ACHN (cell line): ENCODE data around the gene GPR137.
"Not testable (repeated sequence)": the region's sequence is repeated elsewhere in the genome, so short reads cannot be mapped to it uniquely, and the experiment has no call there.

ENCODE experiments used
- DNase-seq: peaks from one replicate; pipeline ENCODE4 v3.0.0-alpha.2; 2015
- in situ Hi-C: cut with HindIII; loops from 2 replicates; pipeline ENCODE4 v1.10.0; 2017; ENCODE audit warnings: low sequenced_read_pairs, low pct_ligation_motif_present, low pct_unique_long_range_greater_than_20kb

The GPR137 gene, protein sequence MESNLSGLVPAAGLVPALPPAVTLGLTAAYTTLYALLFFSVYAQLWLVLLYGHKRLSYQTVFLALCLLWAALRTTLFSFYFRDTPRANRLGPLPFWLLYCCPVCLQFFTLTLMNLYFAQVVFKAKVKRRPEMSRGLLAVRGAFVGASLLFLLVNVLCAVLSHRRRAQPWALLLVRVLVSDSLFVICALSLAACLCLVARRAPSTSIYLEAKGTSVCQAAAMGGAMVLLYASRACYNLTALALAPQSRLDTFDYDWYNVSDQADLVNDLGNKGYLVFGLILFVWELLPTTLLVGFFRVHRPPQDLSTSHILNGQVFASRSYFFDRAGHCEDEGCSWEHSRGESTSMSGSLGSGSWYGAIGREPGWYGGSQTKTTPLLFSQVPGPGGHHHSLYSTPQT

DNA sequence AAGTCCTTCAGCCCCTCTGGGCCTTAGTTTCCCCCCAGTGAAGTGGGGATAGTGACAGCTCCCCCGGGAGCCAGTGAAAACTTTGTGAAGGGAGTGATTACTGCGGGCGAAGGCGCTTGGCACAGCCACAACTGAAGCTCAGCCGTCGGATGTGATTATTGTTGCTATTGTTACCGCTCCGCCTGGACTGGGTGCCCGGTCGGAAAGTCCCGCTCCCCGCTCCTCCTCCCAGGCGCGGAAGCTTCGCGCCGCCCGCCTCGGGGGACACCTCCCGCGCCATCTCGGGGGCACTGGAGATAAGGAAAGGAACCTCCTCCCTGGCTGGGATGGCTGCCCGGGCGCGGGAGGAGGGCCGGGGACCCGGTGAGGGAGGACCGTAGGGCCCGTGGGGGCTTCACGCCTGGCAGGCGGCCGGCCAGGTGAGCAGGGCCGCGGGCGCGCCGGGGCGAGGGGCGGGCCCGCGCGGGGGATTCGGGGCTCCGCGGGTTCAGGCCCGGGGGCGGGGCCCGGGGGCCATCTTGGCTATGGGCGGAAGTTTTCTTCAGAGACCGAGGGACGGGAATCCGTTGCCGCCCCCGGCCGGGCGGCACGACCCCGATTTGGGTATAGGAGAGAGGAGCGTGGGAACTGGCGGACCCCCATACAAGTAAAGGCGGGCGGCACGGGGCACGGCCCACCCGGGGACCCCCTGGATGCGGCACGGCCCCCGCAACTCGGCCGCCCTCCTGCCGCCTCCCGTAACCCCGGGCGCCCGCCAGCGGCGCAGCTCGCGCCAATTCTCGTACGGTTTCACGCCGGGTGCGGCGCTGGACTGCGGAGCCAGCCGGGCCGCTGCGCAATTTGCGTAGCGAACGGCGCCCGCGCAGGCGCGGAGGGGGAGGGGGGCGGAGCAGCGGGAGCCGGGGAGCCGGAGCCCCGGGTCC, at the start of gene GPR137:
GPR137 (plus strand) TSS at position 887 of the 923 bp plus-strand sequence. CDS start 677 bp downstream, outside the sequence.
- in situ Hi-C loops: no loop called here
- peak; percentile 74 for DNase-seq

DNA sequence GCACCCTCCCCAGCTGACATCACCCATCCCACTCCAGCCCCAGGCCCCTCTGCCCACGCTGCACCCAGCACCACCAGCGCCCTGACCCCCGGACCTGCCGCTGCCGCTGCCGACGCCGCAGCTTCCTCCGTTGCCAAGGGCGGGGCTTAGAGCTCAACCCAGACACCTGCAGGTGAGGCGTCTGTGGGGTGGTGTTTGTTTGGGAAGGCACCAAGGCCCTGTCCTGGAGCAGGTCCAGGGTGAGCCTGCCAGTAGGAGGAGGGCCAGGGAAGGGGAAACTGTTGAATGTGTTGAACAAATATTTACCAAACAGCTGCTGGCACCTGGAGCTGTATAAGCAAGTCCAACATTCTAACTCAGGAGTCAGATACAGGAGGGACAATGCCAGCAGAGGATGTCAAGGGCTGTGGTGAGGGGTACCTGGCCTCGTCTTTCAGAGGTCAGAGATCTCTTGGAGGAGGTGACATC, 48.1 kb upstream of the GPR137 start:
- DNase-seq: no peak
- in situ Hi-C loops: no loop called here

DNA sequence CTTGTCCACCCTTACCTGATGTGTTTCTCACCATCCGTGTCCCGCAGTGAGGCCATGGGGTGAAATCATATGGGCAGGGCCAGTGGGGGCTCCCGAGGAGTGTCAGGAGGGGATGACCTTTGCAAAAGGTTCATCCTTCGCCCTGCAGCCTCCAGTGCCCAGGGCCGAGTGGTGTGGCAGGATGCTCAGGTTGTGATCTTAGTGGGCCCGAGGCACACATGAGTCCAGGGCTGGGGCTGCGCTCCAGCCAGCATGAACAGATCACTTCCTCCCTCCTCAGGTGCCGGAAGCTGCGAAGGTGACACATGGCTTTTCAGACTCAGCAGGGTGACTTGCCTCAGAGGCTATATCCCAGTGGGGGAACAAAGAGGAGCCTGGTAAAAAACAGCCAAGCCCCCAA, 47.6 kb upstream of the GPR137 start:
- DNase-seq: no peak
- in situ Hi-C loops: no loop called here

DNA sequence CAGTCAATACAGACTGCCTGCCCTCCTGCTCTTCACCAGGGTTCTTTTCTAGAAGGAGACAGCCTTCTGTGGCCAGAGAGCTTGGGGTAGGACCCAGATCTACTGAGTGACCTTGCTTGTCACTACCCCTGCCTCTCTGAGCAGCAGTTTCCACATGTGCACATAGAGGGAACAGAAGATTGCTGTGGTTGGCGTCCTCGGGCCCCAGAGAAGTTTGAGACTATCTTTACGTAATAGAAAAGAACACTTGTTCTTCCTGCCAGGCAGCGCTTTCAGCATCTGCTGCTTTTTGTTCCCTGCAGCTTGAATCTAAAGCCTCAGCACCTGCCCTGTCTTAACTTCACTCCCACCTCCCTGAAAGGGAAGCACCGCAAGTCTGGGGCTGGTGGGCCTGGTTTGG, 46.6 kb upstream of the GPR137 start:
- in situ Hi-C loops: no loop called here

DNA sequence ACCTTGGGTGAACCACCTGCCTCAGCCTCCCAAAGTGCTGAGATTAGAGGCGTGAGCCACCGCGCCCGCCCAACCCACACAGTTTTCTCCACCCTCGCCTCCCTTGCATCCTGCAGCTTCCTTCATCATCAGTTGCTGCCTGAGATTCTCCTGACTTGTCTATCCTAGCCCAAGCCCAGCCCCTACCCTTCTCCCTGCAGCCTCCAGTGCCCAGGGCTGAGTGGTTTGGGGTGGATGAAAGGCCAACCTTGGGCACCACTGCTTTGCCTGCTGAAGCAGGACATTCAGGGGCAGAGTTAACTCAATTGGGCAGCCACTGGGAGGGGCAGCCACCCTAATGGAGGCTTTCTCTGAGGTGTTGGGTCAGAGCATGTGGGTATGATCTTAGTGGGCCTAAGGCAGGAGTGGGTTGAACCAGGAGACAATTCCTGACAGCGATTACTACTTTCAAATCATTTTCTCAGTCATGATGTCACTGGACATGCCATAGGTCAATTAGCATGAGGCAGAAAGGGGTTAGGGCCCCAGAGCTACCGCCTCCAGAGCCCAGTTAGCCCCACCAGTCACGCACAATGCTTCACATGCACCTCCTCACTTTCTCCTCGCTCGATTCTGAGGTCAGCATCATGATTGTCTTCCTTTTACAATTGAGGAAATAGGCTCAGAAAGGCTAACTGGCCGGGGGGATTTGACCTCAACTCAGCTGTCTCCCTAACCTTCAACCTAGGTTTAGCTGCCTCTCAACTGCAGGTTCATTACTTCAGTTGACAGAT, 45.8 kb upstream of the GPR137 start:
- in situ Hi-C loops: no loop called here
- no peak for DNase-seq

More for the DNA sequence above, 46.6 kb upstream of the GPR137 start:
- no peak for DNase-seq

DNA sequence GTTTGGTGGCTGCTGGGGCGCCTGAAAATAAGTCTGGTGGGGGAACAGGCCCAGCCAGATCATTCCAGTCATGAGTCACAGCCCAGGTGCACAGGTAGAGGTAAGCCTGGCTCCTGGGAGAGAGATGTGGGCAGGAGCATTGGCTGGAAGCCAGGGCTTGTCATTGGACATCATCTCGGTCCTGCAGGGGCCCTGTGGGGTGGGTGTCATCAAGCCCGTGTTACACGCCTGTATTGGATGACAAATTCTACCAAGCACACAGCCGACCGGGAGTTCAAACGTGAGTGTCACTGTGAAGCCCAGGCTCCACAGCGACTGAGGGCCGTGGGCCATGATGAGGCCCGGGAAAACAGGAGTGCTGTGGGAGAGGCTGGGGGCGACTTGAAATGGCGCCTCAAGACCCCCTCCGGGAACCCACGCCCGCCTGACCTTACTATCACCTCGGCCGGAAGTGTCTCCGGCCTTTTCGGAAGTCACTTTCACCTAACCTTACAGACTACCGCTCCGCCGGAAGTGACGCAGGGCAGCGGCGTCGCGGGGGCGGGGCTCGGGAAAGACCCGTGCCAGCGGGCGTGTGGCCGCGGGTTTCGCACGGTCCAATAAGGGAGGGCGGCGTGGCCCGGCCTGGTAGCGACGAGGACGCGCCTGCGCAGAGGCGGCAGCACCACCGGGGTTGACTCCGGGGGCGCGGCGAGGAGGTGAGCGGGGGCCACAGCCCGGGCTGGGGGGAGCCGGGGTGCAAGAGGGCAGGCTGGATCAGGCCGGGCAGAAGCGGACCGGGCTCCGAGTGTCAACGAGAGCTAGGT, 45.0 kb upstream of the GPR137 start, which contains the start of gene FKBP2:
FKBP2 (plus strand) TSS at position 661 of the 806 bp plus-strand sequence. CDS start 1,293 bp downstream, outside the sequence.
- in situ Hi-C loops: no loop called here

DNA sequence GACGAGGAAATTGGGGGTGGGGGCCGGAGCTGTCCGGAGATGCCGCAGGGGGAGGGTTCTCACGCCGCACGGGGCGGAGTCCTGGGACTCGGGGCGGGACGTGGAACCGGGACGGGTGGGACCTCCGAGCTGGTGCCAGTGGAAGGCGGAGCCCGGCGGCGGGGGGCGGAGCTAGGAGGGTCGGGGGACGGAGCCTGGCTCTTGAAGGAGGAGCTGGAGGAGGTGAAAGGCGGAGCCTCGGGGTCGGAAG, 44.5 kb upstream of the GPR137 start:
- peak; percentile 96 for DNase-seq
- in situ Hi-C loops: no loop called here

More for the DNA sequence above, 45.0 kb upstream of the GPR137 start, which contains the start of gene FKBP2:
- peak; percentile 94 for DNase-seq

DNA sequence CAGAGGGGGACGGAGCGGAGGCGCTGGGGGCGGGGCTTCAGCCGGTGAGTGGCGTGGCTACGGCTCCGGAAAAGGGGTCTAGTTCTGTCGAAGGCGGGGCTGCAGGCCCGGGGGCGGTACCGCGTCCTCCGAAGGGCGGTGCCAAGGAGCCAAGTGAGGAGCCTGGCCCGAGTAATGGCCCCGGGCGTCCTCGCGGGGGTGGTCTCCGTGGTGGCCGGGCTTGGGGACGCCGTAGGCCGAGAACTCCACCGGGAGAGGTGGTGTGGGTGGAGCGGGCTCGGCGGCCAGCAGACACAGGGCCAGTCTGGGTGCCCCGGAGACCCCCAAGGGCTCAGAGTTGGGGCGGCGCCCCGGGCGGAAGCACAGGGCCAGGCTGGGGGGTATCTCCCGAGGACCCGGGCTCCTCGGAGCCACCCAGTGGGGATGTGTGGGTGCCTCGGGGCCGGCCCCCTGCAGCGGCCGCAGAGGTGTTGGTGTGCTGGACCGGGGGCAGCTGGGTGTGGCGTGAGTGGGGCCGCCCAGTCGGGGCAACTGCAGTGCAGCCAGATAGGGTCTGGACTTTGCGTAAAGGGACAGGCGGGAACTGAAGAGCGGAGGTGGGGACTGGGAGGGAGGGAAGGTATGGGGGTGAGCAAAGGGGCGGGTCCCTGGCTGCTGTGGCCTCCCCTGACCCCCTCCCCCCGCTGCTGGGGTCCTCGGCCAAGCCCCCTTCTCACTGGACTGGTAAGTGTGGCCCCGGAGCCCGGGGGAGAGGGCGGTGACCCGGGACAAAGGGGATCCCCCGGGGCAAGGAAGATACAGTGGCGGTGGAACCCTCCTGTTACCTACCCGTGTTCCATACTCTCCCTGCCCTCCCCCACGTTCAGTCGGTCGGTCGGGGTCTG, 43.9 kb upstream of the GPR137 start:
- in situ Hi-C loops: no loop called here
- peak; percentile 55 for DNase-seq

DNA sequence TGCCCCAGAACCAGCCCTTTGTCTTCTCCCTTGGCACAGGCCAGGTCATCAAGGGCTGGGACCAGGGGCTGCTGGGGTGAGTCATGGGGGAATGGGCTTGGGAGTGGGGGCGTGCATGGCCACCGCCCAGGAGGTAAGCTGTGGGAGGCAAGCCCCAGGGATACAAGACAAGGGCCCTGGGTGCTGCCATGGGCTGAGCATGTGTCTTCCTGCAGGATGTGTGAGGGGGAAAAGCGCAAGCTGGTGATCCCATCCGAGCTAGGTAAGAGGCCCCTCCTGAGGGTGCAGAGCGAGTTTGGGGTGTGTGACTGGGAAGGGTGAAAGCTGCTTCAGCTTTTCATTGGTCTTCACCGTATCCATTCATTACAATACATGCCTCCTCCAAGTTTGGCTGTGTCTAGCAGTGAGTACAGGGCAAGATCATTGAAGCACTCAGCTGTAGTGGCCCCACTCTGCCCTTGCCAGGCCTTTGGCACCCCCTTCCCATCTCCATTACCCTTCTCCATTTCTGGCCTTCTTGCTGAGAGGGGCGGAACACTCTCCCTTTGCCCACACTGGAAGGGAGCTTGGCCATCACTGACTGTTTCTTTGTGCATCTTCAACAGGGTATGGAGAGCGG, 42.3 kb upstream of the GPR137 start:
- DNase-seq: no peak
- in situ Hi-C loops: no loop called here

DNA sequence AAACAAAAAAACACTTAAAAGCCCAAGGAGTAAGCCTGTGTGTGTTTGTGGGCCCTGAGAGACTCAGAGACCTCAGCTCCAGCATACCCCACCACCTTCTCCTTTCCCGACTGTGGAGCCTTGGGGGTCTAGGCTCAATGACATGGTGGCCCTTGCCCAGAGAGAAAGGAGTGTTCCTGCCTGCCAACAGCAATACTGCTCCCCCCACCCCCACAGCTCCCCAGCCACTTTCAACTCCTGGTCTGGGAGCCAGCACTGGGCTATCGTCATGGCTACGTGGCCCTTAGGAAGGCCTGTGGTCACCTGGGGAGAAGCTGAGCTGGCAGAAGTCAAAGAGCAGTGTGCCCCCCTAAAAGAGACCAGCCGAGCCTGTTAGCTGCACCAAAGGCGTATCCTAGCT, 41.5 kb upstream of the GPR137 start:
- DNase-seq: no peak
- in situ Hi-C loops: no loop called here

DNA sequence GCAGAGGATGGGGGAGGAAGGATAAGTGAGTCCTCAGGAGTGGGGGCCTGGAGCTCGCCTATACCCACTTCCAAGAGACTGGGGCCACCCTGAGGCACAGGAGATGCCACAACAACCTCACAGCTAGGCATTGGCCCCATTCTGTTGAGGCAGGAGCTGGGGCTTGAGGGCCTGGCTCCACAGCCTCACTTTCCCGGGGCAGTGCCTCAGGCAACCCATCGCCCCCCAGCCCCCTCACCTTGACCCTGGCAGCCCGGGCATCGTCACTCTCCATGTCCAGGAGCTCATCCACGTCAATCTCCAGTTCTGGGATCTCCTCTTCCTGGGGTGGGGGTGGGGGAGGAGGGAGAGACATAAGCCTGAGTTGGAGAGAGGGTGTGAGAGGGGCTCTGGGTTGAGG, 40.7 kb upstream of the GPR137 start:
- no peak for DNase-seq
- in situ Hi-C loops: no loop called here

DNA sequence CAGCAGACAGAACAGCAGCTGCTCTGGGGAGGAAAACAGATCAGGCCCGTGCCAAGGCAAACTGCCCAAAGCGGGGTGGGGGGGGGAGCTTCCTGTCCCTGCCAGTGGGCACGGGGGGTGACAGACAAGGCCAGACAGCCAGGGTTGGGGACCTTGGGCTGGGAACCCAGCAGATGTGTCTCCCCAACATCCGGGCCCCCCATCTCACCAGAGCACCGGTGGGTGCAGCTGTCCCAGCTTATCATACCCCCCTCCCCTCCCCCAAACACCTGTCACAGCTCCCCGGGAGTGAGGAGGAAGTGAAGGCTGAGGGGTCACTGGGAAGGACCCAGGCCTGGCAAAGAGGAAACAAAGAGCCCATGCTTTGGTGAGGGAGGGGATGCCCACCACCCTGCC, 40.2 kb upstream of the GPR137 start:
- in situ Hi-C loops: no loop called here
- no peak for DNase-seq

DNA sequence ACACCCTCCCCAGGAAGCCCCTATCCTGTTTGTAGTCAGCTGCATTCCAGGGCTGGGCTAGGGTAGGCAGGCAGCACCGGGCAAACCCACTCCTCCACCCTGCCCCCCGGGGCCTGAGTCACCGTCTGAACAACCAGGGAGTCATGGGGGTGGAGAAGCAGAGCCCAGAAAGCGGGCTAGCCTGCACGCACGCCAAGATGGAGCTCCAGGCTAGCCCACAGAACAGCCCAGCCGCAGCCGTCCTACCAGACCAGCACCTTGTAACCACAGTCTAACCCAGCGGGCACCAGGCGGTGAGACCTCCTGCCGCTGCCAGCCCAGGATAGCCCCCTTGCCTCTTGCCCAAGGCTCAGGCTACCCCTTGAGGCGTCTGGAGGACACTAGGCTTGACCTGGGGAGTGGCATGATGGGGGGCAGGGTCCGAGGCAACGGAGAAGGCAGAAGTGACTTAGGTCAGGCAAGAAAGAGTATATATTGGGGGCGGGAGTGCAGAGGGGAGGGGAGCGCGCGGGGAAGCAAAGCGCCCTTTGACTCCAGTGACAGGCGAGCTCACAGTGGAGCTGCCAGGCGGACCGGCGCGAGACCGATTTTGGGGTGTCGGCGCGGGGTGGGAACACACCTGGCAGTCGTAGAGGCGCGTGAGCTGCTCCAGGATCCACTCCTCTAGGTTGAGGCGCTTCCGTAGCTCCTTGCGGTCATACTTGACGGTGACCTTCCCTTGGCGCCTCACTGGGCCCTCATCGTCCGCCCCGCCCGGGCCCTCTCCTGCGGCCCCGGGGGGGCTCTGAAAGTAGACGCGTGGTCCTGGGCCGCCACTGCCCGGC, 39.6 kb upstream of the GPR137 start:
- DNase-seq: peak; percentile 89
- in situ Hi-C loops: no loop called here

DNA sequence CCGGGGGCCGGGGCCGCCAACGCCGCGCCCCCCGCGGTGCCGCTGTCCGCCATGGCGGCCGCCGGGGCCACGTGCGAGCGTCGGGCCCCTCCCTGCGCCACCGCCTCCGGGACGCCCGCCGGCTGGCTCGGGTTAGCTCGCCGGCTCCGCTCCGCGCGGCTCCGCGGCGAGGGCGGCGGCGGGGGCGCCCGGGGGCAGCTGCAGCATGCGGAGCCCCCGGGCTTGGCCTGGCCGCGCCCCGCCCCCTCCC, 39.1 kb upstream of the GPR137 start:
- DNase-seq, in situ Hi-C loops: not testable (repeated sequence)

DNA sequence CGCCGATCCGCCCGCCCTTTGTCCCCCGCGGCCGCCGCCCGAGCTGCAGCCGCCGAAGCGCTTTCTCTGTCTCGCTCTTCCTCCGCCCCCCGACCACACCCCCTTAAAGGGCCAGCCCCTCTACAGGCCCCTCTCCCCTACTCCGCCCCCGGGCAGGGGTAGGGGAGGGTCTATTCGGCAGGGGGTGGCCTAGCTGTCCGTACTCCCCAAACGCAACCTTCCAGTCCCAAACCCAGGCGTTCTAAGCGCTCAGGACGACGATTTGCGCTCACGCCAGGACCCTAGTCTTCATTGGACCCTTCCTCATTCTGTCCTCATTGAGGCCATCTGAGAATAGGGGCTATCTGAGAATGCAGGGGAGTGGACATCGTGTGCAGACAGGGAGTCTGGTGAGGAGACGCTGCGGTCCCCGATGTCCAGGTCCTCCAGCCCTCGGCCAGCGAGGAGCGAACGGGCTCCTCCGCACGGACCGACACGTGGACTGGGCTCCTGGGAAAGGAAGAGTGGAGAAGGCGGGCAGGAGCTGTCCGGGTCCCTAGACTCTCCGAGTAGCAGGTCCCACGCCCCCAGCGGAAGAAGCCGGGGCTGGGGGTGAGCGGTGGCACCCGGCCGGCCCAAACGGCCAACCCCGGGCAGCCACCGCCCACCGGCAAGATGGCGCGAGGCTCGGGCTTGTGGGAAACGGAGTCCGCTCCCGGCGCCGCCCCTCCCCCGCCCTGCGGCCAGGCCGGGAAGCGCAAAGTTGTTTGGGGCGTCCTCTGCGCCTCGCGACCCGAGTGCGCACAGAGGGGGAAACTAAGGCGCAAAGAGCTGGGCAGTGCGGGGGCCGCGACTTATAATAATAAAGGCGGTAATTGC, 38.5 kb upstream of the GPR137 start, which contains the start of gene PPP1R14B:
PPP1R14B (minus strand) TSS at position 73 of the 858 bp plus-strand sequence. CDS start 270 bp downstream, outside the sequence.
- in situ Hi-C loops: no loop called here

More for the DNA sequence above, 38.5 kb upstream of the GPR137 start, which contains the start of gene PPP1R14B:
- DNase-seq: peak; percentile 83
